Muscle layer of colon (tissue), 2 donors: ENCODE measurements around the gene EEPD1.
"Not testable (repeated sequence)": the region's sequence is repeated elsewhere in the genome, so short reads cannot be mapped to it uniquely, and the experiment has no call there.

Source experiments
- H3K27ac ChIP-seq: one replicate; pipeline ENCODE4 v1.7.0; 2013; ENCODE audit warnings: low read depth, mild to moderate bottlenecking, low read length, moderate library complexity
- H3K27me3 ChIP-seq, 2 donors: one replicate each; pipeline ENCODE4 v1.7.0; 2013; ENCODE audit warnings: low read length in 2 of 2, mild to moderate bottlenecking in 2 of 2; ENCODE audit not compliant: insufficient read depth in 2 of 2, control insufficient read depth in 1 of 2
- H3K36me3 ChIP-seq: one replicate; pipeline ENCODE4 v1.7.0; 2013; ENCODE audit warnings: mild to moderate bottlenecking, low read length; ENCODE audit not compliant: insufficient read depth
- H3K4me1 ChIP-seq: one replicate; pipeline ENCODE4 v1.7.0; 2013; ENCODE audit warnings: mild to moderate bottlenecking, low read length; ENCODE audit not compliant: insufficient read depth
- H3K4me3 ChIP-seq, 2 donors: one replicate each; pipeline ENCODE4 v1.7.0; 2013; ENCODE audit warnings: low read length in 2 of 2, low read depth in 1 of 2, mild to moderate bottlenecking in 1 of 2, moderate library complexity in 1 of 2
- H3K9ac ChIP-seq: one replicate; pipeline ENCODE4 v1.7.0; 2013; ENCODE audit warnings: low read length
- H3K9me3 ChIP-seq: one replicate; pipeline ENCODE4 v1.7.0; 2013; ENCODE audit warnings: mild to moderate bottlenecking, low read length
- donor health status: abdominal sarcoma.
- donor health status: Adenocarcinoma of cecum.

Gene EEPD1

GRCh38 chr7:36312064-36312914 is 159.2 kb downstream of the EEPD1 start:
- no peaks in the 10 kb centered on the region for H3K27me3 ChIP-seq
- no peak overlapping the region for H3K4me3 ChIP-seq
- no peak overlapping the region for H3K9ac ChIP-seq
- no peaks in the 10 kb centered on the region for H3K9me3 ChIP-seq
- H3K36me3 ChIP-seq, result no peaks in the 10 kb centered on the region
- no peak overlapping the region for H3K27ac ChIP-seq
- peaks cover under 1% of the 10 kb centered on the region for H3K4me1 ChIP-seq

- Histone ChIP-seq H3K9ac (no peak overlapping the region), H3K36me3 (no peaks in the 10 kb centered on the region), H3K4me3 (no peak overlapping the region), H3K27ac (no peak overlapping the region), H3K4me1 (no peaks in the 10 kb centered on the region), H3K27me3 (no peaks in the 10 kb centered on the region), H3K9me3 (no peaks in the 10 kb centered on the region)
Observed at GRCh38 chr7:36312915-36313334, 159.9 kb downstream of the EEPD1 start.

GRCh38 chr7:36313607-36314006 is 160.6 kb downstream of the EEPD1 start:
- no peak overlapping the region for H3K27ac ChIP-seq
- no peak overlapping the region for H3K9ac ChIP-seq
- no peaks in the 10 kb centered on the region for H3K9me3 ChIP-seq
- H3K4me1 ChIP-seq, result no peaks in the 10 kb centered on the region
- H3K27me3 ChIP-seq, result no peaks in the 10 kb centered on the region
- no peak overlapping the region for H3K4me3 ChIP-seq
- H3K36me3 ChIP-seq, result no peaks in the 10 kb centered on the region

GRCh38 chr7:36314491-36314890 is 161.4 kb downstream of the EEPD1 start:
- H3K27me3 ChIP-seq, result no peaks in the 10 kb centered on the region
- H3K4me1 ChIP-seq, result no peaks in the 10 kb centered on the region
- H3K9me3 ChIP-seq, result no peaks in the 10 kb centered on the region
- no peak overlapping the region for H3K27ac ChIP-seq
- no peak overlapping the region for H3K4me3 ChIP-seq
- no peaks in the 10 kb centered on the region for H3K36me3 ChIP-seq
- H3K9ac ChIP-seq, result no peak overlapping the region

GRCh38 chr7:36315309-36315944 is 162.4 kb downstream of the EEPD1 start:
- no peaks in the 10 kb centered on the region for H3K9me3 ChIP-seq
- no peaks in the 10 kb centered on the region for H3K36me3 ChIP-seq
- no peak overlapping the region for H3K27ac ChIP-seq

GRCh38 chr7:36316319-36316718 is 163.3 kb downstream of the EEPD1 start:
- Histone ChIP-seq H3K36me3 (no peaks in the 10 kb centered on the region), H3K9ac (no peak overlapping the region), H3K4me3 (no peak overlapping the region), H3K27ac (no peak overlapping the region), H3K4me1 (no peaks in the 10 kb centered on the region), H3K9me3 (no peaks in the 10 kb centered on the region), H3K27me3 (no peaks in the 10 kb centered on the region)

More at GRCh38 chr7:36315309-36315944, 162.4 kb downstream of the EEPD1 start:
- no peak overlapping the region for H3K4me3 ChIP-seq
- no peaks in the 10 kb centered on the region for H3K27me3 ChIP-seq
- H3K9ac ChIP-seq, result no peak overlapping the region
- no peaks in the 10 kb centered on the region for H3K4me1 ChIP-seq

GRCh38 chr7:36317276-36317675 is 164.2 kb downstream of the EEPD1 start:
- Histone ChIP-seq H3K36me3 (no peaks in the 10 kb centered on the region), H3K4me1 (no peaks in the 10 kb centered on the region), H3K9ac (no peak overlapping the region), H3K27ac (no peak overlapping the region), H3K4me3 (no peak overlapping the region), H3K9me3 (no peaks in the 10 kb centered on the region), H3K27me3 (no peaks in the 10 kb centered on the region)

- no peak overlapping the region for H3K9ac ChIP-seq
- no peaks in the 10 kb centered on the region for H3K9me3 ChIP-seq
- H3K36me3 ChIP-seq, result no peaks in the 10 kb centered on the region
- no peaks in the 10 kb centered on the region for H3K4me1 ChIP-seq
- no peak overlapping the region for H3K27ac ChIP-seq
- H3K27me3 ChIP-seq, result no peaks in the 10 kb centered on the region
- no peak overlapping the region for H3K4me3 ChIP-seq
Observed at GRCh38 chr7:36318116-36318515, 165.1 kb downstream of the EEPD1 start.

- not testable (repeated sequence) for H3K27ac ChIP-seq
Observed at GRCh38 chr7:36321284-36321683, 168.2 kb downstream of the EEPD1 start.

GRCh38 chr7:36336390-36336789 is 183.3 kb downstream of the EEPD1 start:
- no peaks in the 10 kb centered on the region for H3K36me3 ChIP-seq
- no peaks in the 10 kb centered on the region for H3K27me3 ChIP-seq
- no peak overlapping the region for H3K4me3 ChIP-seq
- H3K9me3 ChIP-seq, result no peaks in the 10 kb centered on the region
- no peak overlapping the region for H3K9ac ChIP-seq
- H3K4me1 ChIP-seq, result no peaks in the 10 kb centered on the region
- H3K27ac ChIP-seq, result no peak overlapping the region

More at GRCh38 chr7:36321284-36321683, 168.2 kb downstream of the EEPD1 start:
- H3K9ac ChIP-seq, H3K27me3 ChIP-seq, H3K36me3 ChIP-seq, H3K9me3 ChIP-seq, H3K4me3 ChIP-seq: not testable (repeated sequence)
- H3K4me1 ChIP-seq, result peaks cover 14% of the 10 kb centered on the region

GRCh38 chr7:36338256-36338655 is 185.2 kb downstream of the EEPD1 start:
- Histone ChIP-seq H3K4me1 (no peaks in the 10 kb centered on the region), H3K27me3 (no peaks in the 10 kb centered on the region), H3K27ac (no peak overlapping the region), H3K36me3 (no peaks in the 10 kb centered on the region), H3K9ac (no peak overlapping the region), H3K9me3 (no peaks in the 10 kb centered on the region), H3K4me3 (no peak overlapping the region)
